GM18502 (cell line): ENCODE results near the gene H6PD.

Source experiments
- ATAC-seq: cut with Tn5 transposase; IDR thresholded peaks from one replicate; pipeline ENCODE4 v1.9.1; 2021; ENCODE audit warnings: mild to moderate bottlenecking; ENCODE audit not compliant: unreplicated experiment, poor library complexity

Gene H6PD

GRCh38 chr1:9238550-9238949 is 4.0 kb downstream of the H6PD start:
- no peak for ATAC-seq

- ATAC-seq, result peak; percentile 46
Observed at GRCh38 chr1:9239622-9240401, 5.2 kb downstream of the H6PD start.

- ATAC-seq, result no peak
Observed at GRCh38 chr1:9240914-9241820, 6.6 kb downstream of the H6PD start.

- ATAC-seq, result no peak
Observed at GRCh38 chr1:9241891-9242290, 7.3 kb downstream of the H6PD start.

- no peak for ATAC-seq
Observed at GRCh38 chr1:9242338-9242969, 7.9 kb downstream of the H6PD start.

GRCh38 chr1:9243066-9243739 is 8.6 kb downstream of the H6PD start:
- no peak for ATAC-seq

GRCh38 chr1:9244501-9245229 is 10.1 kb downstream of the H6PD start:
- ATAC-seq, result no peak

- ATAC-seq, result no peak
Observed at GRCh38 chr1:9245230-9245619, 10.7 kb downstream of the H6PD start.

GRCh38 chr1:9245661-9246060 is 11.1 kb downstream of the H6PD start:
- no peak for ATAC-seq

GRCh38 chr1:9246215-9246614 is 11.6 kb downstream of the H6PD start:
- no peak for ATAC-seq

GRCh38 chr1:9246841-9247785 is 12.5 kb downstream of the H6PD start:
- no peak for ATAC-seq

- ATAC-seq, result no peak
Observed at GRCh38 chr1:9247894-9248293, 13.3 kb downstream of the H6PD start.

- ATAC-seq, result no peak
Observed at GRCh38 chr1:9248341-9249262, 14.0 kb downstream of the H6PD start.

GRCh38 chr1:9249263-9249533 is 14.6 kb downstream of the H6PD start:
- no peak for ATAC-seq

- ATAC-seq, result no peak
Observed at GRCh38 chr1:9249534-9250410, 15.2 kb downstream of the H6PD start.

GRCh38 chr1:9250411-9251381 is 16.1 kb downstream of the H6PD start:
- no peak for ATAC-seq
